GM23338 (cell line): ENCODE data around the gene EYS. TPM values are rescaled to one million over a fixed set of nuclear protein-coding genes. Genes with fewer than 3 reads are reported as not detected.

ENCODE experiments used
- ATAC-seq: fragments of 200-7000 bp; cut with Tn5 transposase; 3 replicates; pipeline ENCODE4 v1.9.1; 2020
- DNase-seq: peaks from one replicate; pipeline ENCODE4 v3.0.0-alpha.2; 2015; ENCODE audit warnings: low spot score
- H2AFZ ChIP-seq: fragments of 200-600 bp; sonication (generic); 2 replicates; pipeline ENCODE4 v1.8.0; 2016; ENCODE audit warnings: antibody characterized with exemption, mild to moderate bottlenecking, moderate library complexity
- H3F3A ChIP-seq: fragments of 200-600 bp; sonication (generic); replicated peaks from 2 replicates; pipeline ENCODE4 v1.8.0; 2017; ENCODE audit warnings: antibody characterized with exemption, mixed run types, low read depth
- H3K27ac ChIP-seq: fragments of 200-600 bp; sonication (generic); 2 replicates; pipeline ENCODE4 v1.6.1; 2016; ENCODE audit warnings: low read depth
- H3K27me3 ChIP-seq: fragments of 200-600 bp; sonication (generic); 2 replicates; pipeline ENCODE4 v1.8.0; 2016; ENCODE audit warnings: mild to moderate bottlenecking, mixed run types, moderate library complexity; ENCODE audit not compliant: insufficient read depth
- H3K36me3 ChIP-seq: fragments of 200-600 bp; sonication (generic); 2 replicates; pipeline ENCODE4 v1.8.0; 2016; ENCODE audit warnings: mild to moderate bottlenecking; ENCODE audit not compliant: insufficient read depth
- H3K4me1 ChIP-seq: fragments of 200-600 bp; sonication (generic); 2 replicates; pipeline ENCODE4 v1.8.0; 2016; ENCODE audit warnings: mild to moderate bottlenecking, moderate library complexity; ENCODE audit not compliant: insufficient read depth
- H3K4me2 ChIP-seq: fragments of 200-600 bp; sonication (generic); 2 replicates; pipeline ENCODE4 v1.7.1; 2017; ENCODE audit warnings: mixed run types
- H3K4me3 ChIP-seq: fragments of 200-600 bp; sonication (generic); 2 replicates; pipeline ENCODE4 v1.6.1; 2016; ENCODE audit warnings: mixed run types
- H3K79me2 ChIP-seq: fragments of 200-600 bp; sonication (generic); replicated peaks from 2 replicates; pipeline ENCODE4 v1.8.0; 2017; ENCODE audit warnings: mild to moderate bottlenecking; ENCODE audit not compliant: insufficient read depth
- H3K9me2 ChIP-seq: fragments of 200-600 bp; sonication (generic); 2 replicates; pipeline ENCODE4 v1.8.0; 2017; ENCODE audit not compliant: insufficient read depth
- H4K20me1 ChIP-seq: fragments of 200-600 bp; sonication (generic); replicated peaks from 2 replicates; pipeline ENCODE4 v1.8.0; 2017; ENCODE audit warnings: mild to moderate bottlenecking; ENCODE audit not compliant: insufficient read depth
- H3K27ac Mint-ChIP-seq: 2 replicates; pipeline ENCODE4 v1.8.0; 2020; ENCODE audit warnings: inconsistent platforms, mild to moderate bottlenecking, moderate library complexity, mixed read lengths
- H3K27me3 Mint-ChIP-seq: 3 replicates; pipeline ENCODE4 v1.8.0; 2022; ENCODE audit warnings: low read depth, mild to moderate bottlenecking, moderate library complexity, mixed read lengths, inconsistent platforms; ENCODE audit not compliant: insufficient read depth, poor library complexity
- H3K36me3 Mint-ChIP-seq: 3 replicates; pipeline ENCODE4 v1.8.0; 2021; ENCODE audit warnings: low read depth, mild to moderate bottlenecking, inconsistent platforms, moderate library complexity, mixed read lengths
- H3K4me1 Mint-ChIP-seq: 3 replicates; pipeline ENCODE4 v1.8.0; 2020; ENCODE audit warnings: mild to moderate bottlenecking, inconsistent platforms, mixed read lengths
- H3K4me3 Mint-ChIP-seq: 3 replicates; pipeline ENCODE4 v1.8.0; 2021; ENCODE audit warnings: moderate library complexity, mild to moderate bottlenecking, inconsistent platforms, mixed read lengths
- H3K9me3 Mint-ChIP-seq: 3 replicates; pipeline ENCODE4 v1.8.0; 2020; ENCODE audit warnings: moderate library complexity, mild to moderate bottlenecking, inconsistent platforms, mixed read lengths
- CREB1 ChIP-seq: fragments of 250-450 bp; sonication (Bioruptor Pico); IDR thresholded peaks from 2 replicates; pipeline ENCODE4 v1.5.0; 2020; ENCODE audit warnings: low read depth, mild to moderate bottlenecking, moderate library complexity
- EZH2 ChIP-seq: fragments of 200-600 bp; sonication (generic); IDR thresholded peaks from one replicate; pipeline ENCODE4 v1.8.0; 2017; ENCODE audit warnings: antibody characterized with exemption, mild to moderate bottlenecking, low read depth; ENCODE audit not compliant: unreplicated experiment
- EZH2phosphoT487 ChIP-seq: fragments of 200-600 bp; sonication (generic); IDR thresholded peaks from one replicate; pipeline ENCODE4 v1.8.1; 2018; ENCODE audit warnings: antibody characterized with exemption; ENCODE audit not compliant: unreplicated experiment
- JUNB ChIP-seq: IDR thresholded peaks from one replicate; pipeline ENCODE4 v1.6.1; 2016; ENCODE audit warnings: antibody characterized with exemption; ENCODE audit not compliant: unreplicated experiment
- NANOG ChIP-seq: IDR thresholded peaks from 2 replicates; pipeline ENCODE4 v1.6.1; 2016; ENCODE audit warnings: antibody characterized with exemption, borderline replicate concordance
- POLR2AphosphoS5 ChIP-seq: IDR thresholded peaks from 2 replicates; pipeline ENCODE4 v1.6.1; 2016; ENCODE audit warnings: antibody characterized with exemption, low read depth
- STAT1 ChIP-seq: IDR thresholded peaks from one replicate; pipeline ENCODE4 v1.6.1; 2016; ENCODE audit warnings: antibody characterized with exemption; ENCODE audit not compliant: unreplicated experiment
- ZNF114 ChIP-seq: fragments of 250-450 bp; sonication (Bioruptor Pico); IDR thresholded peaks from 2 replicates; pipeline ENCODE4 v1.5.0; 2020; ENCODE audit warnings: mild to moderate bottlenecking, moderate library complexity
- ZNF331 ChIP-seq: fragments of 250-450 bp; sonication (Bioruptor Pico); IDR thresholded peaks from 2 replicates; pipeline ENCODE4 v1.5.0; 2020; ENCODE audit warnings: low read depth, mild to moderate bottlenecking, moderate library complexity
- polyA plus RNA-seq: library from polyadenylated mRNA; unstranded; fragments of >200 nt; fragmentation: Nextera tagmentation; extraction: Ambion mirVana; gene quantifications from 2 replicates; pipeline ENCODE4 v1.2.1, GENCODE V29; 2016
- total RNA-seq: library from RNA; depleted of rRNA; stranded (reverse); fragments of >200 nt; shearing (Covaris generic); gene quantifications from 2 replicates; pipeline ENCODE4 v1.2.3, GENCODE V29; 2014
- TF ChIP-seq, protein P1 (sequence below): IDR thresholded peaks from one replicate; pipeline ENCODE4 v1.6.1; 2018; ENCODE audit warnings: antibody characterized with exemption; ENCODE audit not compliant: unreplicated experiment
- TF ChIP-seq, protein P2 (sequence below): fragments of 250-450 bp; sonication (Bioruptor Pico); IDR thresholded peaks from 2 replicates; pipeline ENCODE4 v1.5.0; 2020; ENCODE audit warnings: mild to moderate bottlenecking, moderate library complexity

EYS gene
- total and polyA plus RNA-seq, 2 experiments from 2014 or later, result 0.38 to 0.52 TPM

DNA sequence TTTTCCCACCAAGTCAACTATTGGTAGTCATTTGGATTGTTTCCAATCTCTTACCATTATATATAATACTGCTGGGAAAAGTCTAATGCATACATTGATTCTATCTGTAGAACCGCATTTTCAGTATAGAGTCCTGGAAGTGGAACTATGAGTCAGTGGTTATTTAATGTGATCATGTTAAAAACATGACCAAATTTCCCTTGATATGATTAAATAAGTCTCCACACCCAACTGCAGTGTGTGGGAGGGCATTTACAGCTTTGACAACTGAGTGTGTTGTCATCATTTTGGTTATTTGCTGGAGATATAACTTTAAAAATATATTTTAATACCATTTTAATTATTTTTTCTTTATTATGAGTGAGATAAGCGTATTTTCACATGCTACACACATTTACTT is 1027.6 kb downstream of the EYS start:
- H2AFZ ChIP-seq, result no peak overlapping the region; the same call in 1 of the 2 replicates
- TF ChIP-seq ZNF331, result no peak
- no peak for TF ChIP-seq STAT1
- no peak for TF ChIP-seq NANOG
- TF ChIP-seq POLR2AphosphoS5, result no peak
- TF ChIP-seq, protein P1, sequence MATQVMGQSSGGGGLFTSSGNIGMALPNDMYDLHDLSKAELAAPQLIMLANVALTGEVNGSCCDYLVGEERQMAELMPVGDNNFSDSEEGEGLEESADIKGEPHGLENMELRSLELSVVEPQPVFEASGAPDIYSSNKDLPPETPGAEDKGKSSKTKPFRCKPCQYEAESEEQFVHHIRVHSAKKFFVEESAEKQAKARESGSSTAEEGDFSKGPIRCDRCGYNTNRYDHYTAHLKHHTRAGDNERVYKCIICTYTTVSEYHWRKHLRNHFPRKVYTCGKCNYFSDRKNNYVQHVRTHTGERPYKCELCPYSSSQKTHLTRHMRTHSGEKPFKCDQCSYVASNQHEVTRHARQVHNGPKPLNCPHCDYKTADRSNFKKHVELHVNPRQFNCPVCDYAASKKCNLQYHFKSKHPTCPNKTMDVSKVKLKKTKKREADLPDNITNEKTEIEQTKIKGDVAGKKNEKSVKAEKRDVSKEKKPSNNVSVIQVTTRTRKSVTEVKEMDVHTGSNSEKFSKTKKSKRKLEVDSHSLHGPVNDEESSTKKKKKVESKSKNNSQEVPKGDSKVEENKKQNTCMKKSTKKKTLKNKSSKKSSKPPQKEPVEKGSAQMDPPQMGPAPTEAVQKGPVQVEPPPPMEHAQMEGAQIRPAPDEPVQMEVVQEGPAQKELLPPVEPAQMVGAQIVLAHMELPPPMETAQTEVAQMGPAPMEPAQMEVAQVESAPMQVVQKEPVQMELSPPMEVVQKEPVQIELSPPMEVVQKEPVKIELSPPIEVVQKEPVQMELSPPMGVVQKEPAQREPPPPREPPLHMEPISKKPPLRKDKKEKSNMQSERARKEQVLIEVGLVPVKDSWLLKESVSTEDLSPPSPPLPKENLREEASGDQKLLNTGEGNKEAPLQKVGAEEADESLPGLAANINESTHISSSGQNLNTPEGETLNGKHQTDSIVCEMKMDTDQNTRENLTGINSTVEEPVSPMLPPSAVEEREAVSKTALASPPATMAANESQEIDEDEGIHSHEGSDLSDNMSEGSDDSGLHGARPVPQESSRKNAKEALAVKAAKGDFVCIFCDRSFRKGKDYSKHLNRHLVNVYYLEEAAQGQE, result no peak
- TF ChIP-seq EZH2phosphoT487, result no peak
- no peak for TF ChIP-seq ZNF114 (CRISPR knock-in tag)
- TF ChIP-seq EZH2, result no peak
- TF ChIP-seq, protein P2, sequence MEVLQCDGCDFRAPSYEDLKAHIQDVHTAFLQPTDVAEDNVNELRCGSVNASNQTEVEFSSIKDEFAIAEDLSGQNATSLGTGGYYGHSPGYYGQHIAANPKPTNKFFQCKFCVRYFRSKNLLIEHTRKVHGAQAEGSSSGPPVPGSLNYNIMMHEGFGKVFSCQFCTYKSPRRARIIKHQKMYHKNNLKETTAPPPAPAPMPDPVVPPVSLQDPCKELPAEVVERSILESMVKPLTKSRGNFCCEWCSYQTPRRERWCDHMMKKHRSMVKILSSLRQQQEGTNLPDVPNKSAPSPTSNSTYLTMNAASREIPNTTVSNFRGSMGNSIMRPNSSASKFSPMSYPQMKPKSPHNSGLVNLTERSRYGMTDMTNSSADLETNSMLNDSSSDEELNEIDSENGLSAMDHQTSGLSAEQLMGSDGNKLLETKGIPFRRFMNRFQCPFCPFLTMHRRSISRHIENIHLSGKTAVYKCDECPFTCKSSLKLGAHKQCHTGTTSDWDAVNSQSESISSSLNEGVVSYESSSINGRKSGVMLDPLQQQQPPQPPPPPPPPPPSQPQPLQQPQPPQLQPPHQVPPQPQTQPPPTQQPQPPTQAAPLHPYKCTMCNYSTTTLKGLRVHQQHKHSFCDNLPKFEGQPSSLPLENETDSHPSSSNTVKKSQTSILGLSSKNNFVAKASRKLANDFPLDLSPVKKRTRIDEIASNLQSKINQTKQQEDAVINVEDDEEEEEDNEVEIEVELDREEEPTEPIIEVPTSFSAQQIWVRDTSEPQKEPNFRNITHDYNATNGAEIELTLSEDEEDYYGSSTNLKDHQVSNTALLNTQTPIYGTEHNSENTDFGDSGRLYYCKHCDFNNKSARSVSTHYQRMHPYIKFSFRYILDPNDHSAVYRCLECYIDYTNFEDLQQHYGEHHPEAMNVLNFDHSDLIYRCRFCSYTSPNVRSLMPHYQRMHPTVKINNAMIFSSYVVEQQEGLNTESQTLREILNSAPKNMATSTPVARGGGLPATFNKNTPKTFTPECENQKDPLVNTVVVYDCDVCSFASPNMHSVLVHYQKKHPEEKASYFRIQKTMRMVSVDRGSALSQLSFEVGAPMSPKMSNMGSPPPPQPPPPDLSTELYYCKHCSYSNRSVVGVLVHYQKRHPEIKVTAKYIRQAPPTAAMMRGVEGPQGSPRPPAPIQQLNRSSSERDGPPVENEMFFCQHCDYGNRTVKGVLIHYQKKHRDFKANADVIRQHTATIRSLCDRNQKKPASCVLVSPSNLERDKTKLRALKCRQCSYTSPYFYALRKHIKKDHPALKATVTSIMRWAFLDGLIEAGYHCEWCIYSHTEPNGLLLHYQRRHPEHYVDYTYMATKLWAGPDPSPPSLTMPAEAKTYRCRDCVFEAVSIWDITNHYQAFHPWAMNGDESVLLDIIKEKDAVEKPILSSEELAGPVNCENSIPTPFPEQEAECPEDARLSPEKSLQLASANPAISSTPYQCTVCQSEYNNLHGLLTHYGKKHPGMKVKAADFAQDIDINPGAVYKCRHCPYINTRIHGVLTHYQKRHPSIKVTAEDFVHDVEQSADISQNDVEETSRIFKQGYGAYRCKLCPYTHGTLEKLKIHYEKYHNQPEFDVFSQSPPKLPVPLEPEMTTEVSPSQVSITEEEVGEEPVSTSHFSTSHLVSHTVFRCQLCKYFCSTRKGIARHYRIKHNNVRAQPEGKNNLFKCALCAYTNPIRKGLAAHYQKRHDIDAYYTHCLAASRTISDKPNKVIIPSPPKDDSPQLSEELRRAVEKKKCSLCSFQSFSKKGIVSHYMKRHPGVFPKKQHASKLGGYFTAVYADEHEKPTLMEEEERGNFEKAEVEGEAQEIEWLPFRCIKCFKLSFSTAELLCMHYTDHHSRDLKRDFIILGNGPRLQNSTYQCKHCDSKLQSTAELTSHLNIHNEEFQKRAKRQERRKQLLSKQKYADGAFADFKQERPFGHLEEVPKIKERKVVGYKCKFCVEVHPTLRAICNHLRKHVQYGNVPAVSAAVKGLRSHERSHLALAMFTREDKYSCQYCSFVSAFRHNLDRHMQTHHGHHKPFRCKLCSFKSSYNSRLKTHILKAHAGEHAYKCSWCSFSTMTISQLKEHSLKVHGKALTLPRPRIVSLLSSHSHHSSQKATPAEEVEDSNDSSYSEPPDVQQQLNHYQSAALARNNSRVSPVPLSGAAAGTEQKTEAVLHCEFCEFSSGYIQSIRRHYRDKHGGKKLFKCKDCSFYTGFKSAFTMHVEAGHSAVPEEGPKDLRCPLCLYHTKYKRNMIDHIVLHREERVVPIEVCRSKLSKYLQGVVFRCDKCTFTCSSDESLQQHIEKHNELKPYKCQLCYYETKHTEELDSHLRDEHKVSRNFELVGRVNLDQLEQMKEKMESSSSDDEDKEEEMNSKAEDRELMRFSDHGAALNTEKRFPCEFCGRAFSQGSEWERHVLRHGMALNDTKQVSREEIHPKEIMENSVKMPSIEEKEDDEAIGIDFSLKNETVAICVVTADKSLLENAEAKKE (CRISPR knock-in tag), result no peak
- no peak for TF ChIP-seq JUNB
- no peak for TF ChIP-seq CREB1 (CRISPR knock-in tag)
- peaks cover 4% of the 10 kb centered on the region; the same call in 1 of the 3 replicates for H3K4me1 Mint-ChIP-seq
- DNase-seq, result no peak
- H3K36me3 ChIP-seq, result no peaks in the 10 kb centered on the region
- no peaks in the 10 kb centered on the region for H3K9me2 ChIP-seq
- peaks cover 2% of the 10 kb centered on the region; the same call in 2 of the 3 replicates for H3K9me3 Mint-ChIP-seq
- H3K27ac ChIP-seq, result no peak overlapping the region
- H3F3A ChIP-seq, result no peaks in the 10 kb centered on the region
- no peak overlapping the region for H3K4me3 ChIP-seq
- ATAC-seq, result no peak
- H3K4me3 Mint-ChIP-seq, result no peak overlapping the region
- no peak overlapping the region for H3K4me2 ChIP-seq
- H4K20me1 ChIP-seq, result no peaks in the 10 kb centered on the region
- H3K27me3 ChIP-seq, result no peaks in the 10 kb centered on the region
- H3K4me1 ChIP-seq, result no peaks in the 10 kb centered on the region
- H3K36me3 Mint-ChIP-seq, result no peaks in the 10 kb centered on the region
- H3K27me3 Mint-ChIP-seq, result no peaks in the 10 kb centered on the region
- no peaks in the 10 kb centered on the region for H3K79me2 ChIP-seq
- no peak overlapping the region for H3K27ac Mint-ChIP-seq
